Fibroblast of mammary gland (primary cell): ENCODE results near the gene VEZT.
A peak's percentile ranks its signal among the peaks of the same experiment; 100 is the strongest.

ENCODE experiments used
- DNase-seq: peaks from one replicate; pipeline ENCODE4 v3.0.0-alpha.2; 2010; ENCODE audit warnings: low read depth
- H3K4me3 ChIP-seq: 2 replicates; pipeline ENCODE4 v1.5.1; 2011; ENCODE audit warnings: low read depth, mild to moderate bottlenecking, low read length, moderate library complexity; ENCODE audit not compliant: control insufficient read depth
- CTCF ChIP-seq: conservative IDR thresholded peaks from 2 replicates; pipeline ENCODE4 v1.5.1; 2011; ENCODE audit warnings: low read depth, low read length, inconsistent platforms; ENCODE audit not compliant: control insufficient read depth, insufficient read depth

VEZT gene

DNA sequence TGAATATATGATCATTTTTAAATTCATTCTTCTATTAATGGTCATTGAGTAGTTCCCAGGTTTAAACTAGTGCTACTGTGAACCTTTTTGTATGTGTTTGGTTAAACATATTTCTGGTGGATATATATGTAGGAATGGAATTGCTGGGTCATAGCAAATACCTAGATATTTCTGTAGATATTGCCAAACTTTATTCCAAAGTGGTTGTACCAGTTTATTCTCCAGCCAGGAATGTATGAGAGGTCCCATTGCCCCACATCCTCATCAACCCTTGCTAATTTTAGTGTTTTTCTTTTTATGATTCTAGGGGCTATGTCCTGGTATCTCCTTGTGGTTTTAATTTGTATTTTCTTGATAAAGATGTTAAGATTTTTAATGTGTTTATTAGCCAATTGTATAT, 3.1 kb downstream of the VEZT start:
- no peak overlapping the region for H3K4me3 ChIP-seq
- no peak for TF ChIP-seq CTCF
- DNase-seq = no peak

GRCh38 chr12:95224202-95225170, 6.9 kb downstream of the VEZT start:
- DNase-seq = peak; percentile 89
- H3K4me3 ChIP-seq = no peak overlapping the region
- no peak for TF ChIP-seq CTCF

- TF ChIP-seq CTCF = no peak
- no peak for DNase-seq
- H3K4me3 ChIP-seq = no peak overlapping the region
Observed at GRCh38 chr12:95225645-95226212, 8.1 kb downstream of the VEZT start.

- DNase-seq = no peak
- no peak for TF ChIP-seq CTCF
- H3K4me3 ChIP-seq = no peak overlapping the region
Observed at GRCh38 chr12:95227818-95228356, 10.3 kb downstream of the VEZT start.

GRCh38 chr12:95228617-95229016, 11.0 kb downstream of the VEZT start:
- TF ChIP-seq CTCF = no peak
- no peak for DNase-seq
- H3K4me3 ChIP-seq = no peak overlapping the region

DNA sequence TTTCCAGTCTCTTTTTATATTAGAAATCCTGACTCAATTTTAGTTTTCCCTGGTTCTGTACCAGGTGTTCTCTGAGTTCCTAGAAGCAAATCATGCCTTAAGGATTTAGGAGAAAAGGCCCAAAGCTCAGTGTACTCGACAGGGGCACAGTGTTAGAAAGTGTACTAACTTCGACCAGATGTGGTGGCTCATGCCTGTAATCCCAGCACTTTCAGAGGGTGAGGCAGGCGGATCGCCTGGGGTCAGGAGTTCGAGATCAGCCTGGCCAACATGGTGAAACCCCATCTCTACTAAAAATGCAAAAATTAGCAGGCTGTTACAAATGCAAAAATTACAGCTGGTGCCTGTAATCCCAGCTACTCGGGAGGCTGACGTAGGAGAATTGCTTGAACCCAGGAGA, 12.0 kb downstream of the VEZT start:
- H3K4me3 ChIP-seq = no peak overlapping the region
- DNase-seq = no peak
- no peak for TF ChIP-seq CTCF
